ENCODE results near the gene CNTN5. TPM values are rescaled to one million over a fixed set of nuclear protein-coding genes. Genes with fewer than 3 reads are reported as not detected.

Gene CNTN5
- total RNA-seq, 4 donors from 2014 or later: 0.51 to 2.3 (median 0.58) TPM; not detected in 1

DNA sequence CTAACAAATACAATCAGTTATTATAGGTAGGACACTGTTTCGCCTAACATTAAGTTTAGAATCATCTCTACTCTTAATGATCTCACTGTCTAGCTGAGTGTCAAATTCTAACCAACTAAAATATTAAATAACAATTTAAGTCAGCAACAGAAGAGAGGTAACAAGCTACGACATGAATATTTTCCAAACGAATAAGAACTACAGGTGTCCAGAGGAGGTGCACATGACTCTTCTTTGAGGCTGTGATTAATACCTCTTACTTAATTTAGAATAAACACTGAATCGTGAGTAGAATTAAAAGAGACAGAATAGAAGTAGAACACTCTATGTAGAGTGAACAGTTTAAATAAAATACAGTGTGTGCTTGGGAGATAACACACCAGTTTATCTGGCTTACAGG, 1047.4 kb downstream of the CNTN5 start:
- Histone ChIP-seq H3K27ac (no peak overlapping the region), H3K4me3 (no peak overlapping the region), H3K4me1 (no peaks in the 10 kb centered on the region), H3K27me3 (no peaks in the 10 kb centered on the region), H3K9me3 (no peaks in the 10 kb centered on the region), H3K36me3 (no peaks in the 10 kb centered on the region)
- TF ChIP-seq POLR2A (IDR thresholded peaks at IDR 0.05) (no peak), CTCF (IDR thresholded peaks at IDR 0.05) (no peak)
- intact Hi-C loops (cut with DNase I; ENCODE audit: low total_unique reads): no loop called here
- no peak for DNase-seq

GRCh38 chr11:100072131-100072530, 1051.4 kb downstream of the CNTN5 start:
- TF ChIP-seq POLR2A (IDR thresholded peaks at IDR 0.05) (no peak), CTCF (IDR thresholded peaks at IDR 0.05) (no peak)
- no peak overlapping the region for H3K4me3 ChIP-seq
- no peaks in the 10 kb centered on the region for H3K36me3 ChIP-seq
- intact Hi-C loops (cut with DNase I; ENCODE audit: low total_unique reads): no loop called here
- no peaks in the 10 kb centered on the region for H3K4me1 ChIP-seq
- H3K27ac ChIP-seq: no peak overlapping the region
- no peak for DNase-seq
- H3K27me3 ChIP-seq: no peaks in the 10 kb centered on the region
- H3K9me3 ChIP-seq: no peaks in the 10 kb centered on the region

DNA sequence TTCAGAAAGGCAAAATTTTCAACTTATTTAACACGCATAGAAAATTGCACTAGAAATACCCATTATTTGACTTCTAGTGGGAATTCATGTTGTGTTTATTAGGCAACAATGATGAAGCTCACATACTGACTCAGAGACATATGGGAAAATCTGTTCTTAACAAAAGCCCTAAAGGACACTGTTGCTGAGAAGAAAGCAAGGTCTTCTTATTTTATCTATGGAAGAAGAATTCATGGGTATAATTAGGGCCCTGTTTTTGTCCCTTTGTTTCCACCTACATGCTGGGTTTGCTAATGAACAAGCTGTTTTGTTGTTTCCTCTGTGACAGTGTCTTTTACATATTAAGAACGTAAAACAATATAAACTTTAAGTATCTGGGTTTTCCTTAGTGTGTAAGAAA, 1059.6 kb downstream of the CNTN5 start:
- DNase-seq: no peak
- no peak overlapping the region for H3K27ac ChIP-seq
- no peaks in the 10 kb centered on the region for H3K9me3 ChIP-seq
- no peak overlapping the region for H3K4me3 ChIP-seq
- H3K27me3 ChIP-seq: no peaks in the 10 kb centered on the region
- H3K4me1 ChIP-seq: no peaks in the 10 kb centered on the region
- H3K36me3 ChIP-seq: no peaks in the 10 kb centered on the region
- TF ChIP-seq CTCF (IDR thresholded peaks at IDR 0.05): no peak
- TF ChIP-seq POLR2A (IDR thresholded peaks at IDR 0.05): no peak
- intact Hi-C loops (cut with DNase I; ENCODE audit: low total_unique reads): no loop called here

- intact Hi-C loops (cut with DNase I; ENCODE audit: low total_unique reads): no loop called here
- no peak overlapping the region for H3K4me3 ChIP-seq
- DNase-seq: no peak
- no peaks in the 10 kb centered on the region for H3K9me3 ChIP-seq
- H3K36me3 ChIP-seq: no peaks in the 10 kb centered on the region
- H3K27ac ChIP-seq: no peak overlapping the region
- TF ChIP-seq CTCF (IDR thresholded peaks at IDR 0.05) (no peak), POLR2A (IDR thresholded peaks at IDR 0.05) (no peak)
- H3K4me1 ChIP-seq: no peaks in the 10 kb centered on the region
- H3K27me3 ChIP-seq: no peaks in the 10 kb centered on the region
These were observed 1060.1 kb downstream of the CNTN5 start for GRCh38 chr11:100080821-100081220.

DNA sequence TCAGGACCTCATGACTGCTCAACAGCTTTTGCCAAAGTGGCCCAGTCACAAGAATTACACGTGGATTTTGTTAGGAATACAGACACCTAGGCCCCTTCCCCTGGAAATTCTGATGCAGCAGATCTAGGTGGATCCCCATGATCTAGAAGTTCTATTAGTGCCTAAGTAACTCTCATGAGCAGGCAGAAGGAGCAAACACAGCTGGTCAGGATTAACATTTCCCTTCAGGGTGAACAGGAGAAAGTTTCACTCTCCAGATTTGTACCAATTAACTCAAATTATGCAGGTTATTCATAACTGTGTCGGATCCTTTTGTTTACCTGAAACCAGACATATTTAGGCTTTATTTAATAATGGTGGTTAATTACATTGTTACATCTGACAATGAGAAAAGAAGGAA, 1072.9 kb downstream of the CNTN5 start:
- no peak for DNase-seq
- Histone ChIP-seq H3K27ac (no peak overlapping the region), H3K36me3 (no peaks in the 10 kb centered on the region), H3K4me1 (no peaks in the 10 kb centered on the region), H3K4me3 (no peak overlapping the region), H3K27me3 (no peaks in the 10 kb centered on the region), H3K9me3 (no peaks in the 10 kb centered on the region)
- intact Hi-C loops (cut with DNase I; ENCODE audit: low total_unique reads): loop anchor here (5.0 kb wide), 1 partner anchor 59 kb away; no protein-coding TSS in a partner anchor
- TF ChIP-seq CTCF (IDR thresholded peaks at IDR 0.05) (no peak), POLR2A (IDR thresholded peaks at IDR 0.05) (no peak)

All from uterus (tissue), 4 donors.